A673 (cell line): ENCODE results near the gene TGM3. TPM values are rescaled to one million over a fixed set of nuclear protein-coding genes. Genes with fewer than 3 reads are reported as not detected.

Experiments
- BruUV-seq: library from RNA; stranded (reverse); fragments of 400-500 nt; replicated peaks from 2 replicates; lab custom pipeline; 2021; lab: Mats Ljungman, UMichigan
- CTCF ChIA-PET: fragments of 300-600 bp; sonication (Branson Sonifier 250); formaldehyde crosslinking; loops from one replicate; lab custom pipeline; 2022; ENCODE audit warnings: antibody characterized with exemption; lab: Charles Lee
- POLR2A ChIA-PET: fragments of 300-600 bp; sonication (Branson Sonifier 250); formaldehyde crosslinking; loops from one replicate; lab custom pipeline; 2022; ENCODE audit warnings: antibody characterized with exemption; ENCODE audit not compliant: low non-redundant PET; lab: Charles Lee
- DNase-seq: peaks from one replicate; pipeline ENCODE4 v3.0.0-alpha.2; 2015; ENCODE audit warnings: low spot score
- H3K27ac ChIP-seq: fragments of 200-600 bp; sonication (generic); 2 replicates; pipeline ENCODE4 v1.5.1; 2016; ENCODE audit warnings: mixed run types, low read depth, mild to moderate bottlenecking, mixed read lengths, antibody characterized with exemption, low read length; ENCODE audit not compliant: poor library complexity, severe bottlenecking
- H3K27me3 ChIP-seq: fragments of 200-600 bp; sonication (generic); replicated peaks from 2 replicates; pipeline ENCODE4 v1.6.1; 2017; ENCODE audit warnings: mixed run types, low read depth, mild to moderate bottlenecking, mixed read lengths, antibody characterized with exemption, low read length; ENCODE audit not compliant: insufficient read depth, poor library complexity
- H3K36me3 ChIP-seq: fragments of 200-600 bp; sonication (generic); 2 replicates; pipeline ENCODE4 v1.6.1; 2016; ENCODE audit warnings: mixed run types, mild to moderate bottlenecking, mixed read lengths, antibody characterized with exemption, low read length; ENCODE audit not compliant: insufficient read depth, poor library complexity, severe bottlenecking
- H3K4me1 ChIP-seq: fragments of 200-600 bp; sonication (generic); 2 replicates; pipeline ENCODE4 v1.6.1; 2017; ENCODE audit warnings: mixed run types, mild to moderate bottlenecking, mixed read lengths, antibody characterized with exemption, low read length; ENCODE audit not compliant: insufficient read depth, poor library complexity, severe bottlenecking
- H3K4me3 ChIP-seq: fragments of 200-600 bp; sonication (generic); 2 replicates; pipeline ENCODE4 v1.5.1; 2016; ENCODE audit warnings: low read depth, mixed run types, mild to moderate bottlenecking, mixed read lengths, low read length; ENCODE audit not compliant: poor library complexity, severe bottlenecking
- H3K9me3 ChIP-seq: fragments of 200-600 bp; sonication (generic); 2 replicates; pipeline ENCODE4 v1.6.1; 2016; ENCODE audit warnings: mixed run types, low read depth, mild to moderate bottlenecking, mixed read lengths, antibody characterized with exemption, low read length; ENCODE audit not compliant: poor library complexity, severe bottlenecking
- CTCF ChIP-seq: fragments of 300-800, 200-600 bp; sonication (generic); conservative IDR thresholded peaks from 2 replicates; pipeline ENCODE4 v1.5.1; 2017; ENCODE audit warnings: low read depth, mild to moderate bottlenecking, antibody characterized with exemption, low read length, moderate library complexity, mixed read lengths
- EZH2 ChIP-seq: fragments of 200-600 bp; sonication (generic); IDR thresholded peaks from 2 replicates; pipeline ENCODE4 v1.6.1; 2017; ENCODE audit warnings: borderline replicate concordance, low read depth, mild to moderate bottlenecking, mixed read lengths, antibody characterized with exemption, low read length; ENCODE audit not compliant: poor library complexity, severe bottlenecking
- intact Hi-C: fragments of 100-400 bp; cut with micrococcal nuclease; formaldehyde crosslinking; loops from one replicate; pipeline ENCODE4 v1.10.0; 2022; ENCODE audit not compliant: unreplicated experiment
- total RNA-seq: library from RNA; stranded (reverse); gene quantifications from 2 replicates; pipeline ENCODE4 v1.2.3, GENCODE V29; 2021

Gene TGM3
- total RNA-seq, 1 experiment from 2014 or later: 0.11 TPM

GRCh38 chr20:2353231-2353630 is 57.4 kb downstream of the TGM3 start:
- ChIA-PET CTCF (no interaction called here), POLR2A (no interaction called here)
- H3K4me1 ChIP-seq: no peaks in the 10 kb centered on the region
- H3K27me3 ChIP-seq: peaks cover 12% of the 10 kb centered on the region
- DNase-seq: no peak
- no peaks in the 10 kb centered on the region for H3K9me3 ChIP-seq
- BruUV-seq: no TSS peak
- intact Hi-C loops: no loop called here
- no peak for TF ChIP-seq CTCF
- TF ChIP-seq EZH2: no peak
- no peak overlapping the region for H3K27ac ChIP-seq
- H3K36me3 ChIP-seq: no peaks in the 10 kb centered on the region
- no peak overlapping the region for H3K4me3 ChIP-seq

- CTCF ChIA-PET: no interaction called here
- BruUV-seq: no TSS peak
- POLR2A ChIA-PET: no interaction called here
These were observed 61.3 kb downstream of the TGM3 start for GRCh38 chr20:2357114-2357513.

GRCh38 chr20:2358006-2358405 is 62.2 kb downstream of the TGM3 start:
- no peak for TF ChIP-seq EZH2
- TF ChIP-seq CTCF: no peak
- POLR2A ChIA-PET: no interaction called here
- Histone ChIP-seq H3K36me3 (no peaks in the 10 kb centered on the region), H3K27ac (no peak overlapping the region), H3K9me3 (peaks cover 16% of the 10 kb centered on the region), H3K4me3 (no peak overlapping the region), H3K4me1 (no peaks in the 10 kb centered on the region), H3K27me3 (peaks cover 12% of the 10 kb centered on the region)
- no TSS peak for BruUV-seq
- CTCF ChIA-PET: no interaction called here
- DNase-seq: no peak
- intact Hi-C loops: no loop called here

More at GRCh38 chr20:2357114-2357513, 61.3 kb downstream of the TGM3 start:
- no peak overlapping the region for H3K27ac ChIP-seq
- no peak overlapping the region for H3K4me3 ChIP-seq
- intact Hi-C loops: no loop called here
- H3K9me3 ChIP-seq: peaks cover 15% of the 10 kb centered on the region
- TF ChIP-seq EZH2 (no peak), CTCF (no peak)
- no peaks in the 10 kb centered on the region for H3K36me3 ChIP-seq
- no peak for DNase-seq
- H3K4me1 ChIP-seq: no peaks in the 10 kb centered on the region
- peaks cover 12% of the 10 kb centered on the region for H3K27me3 ChIP-seq
